Thyroid gland (tissue), 4 donors: ENCODE measurements around the gene ERP29.
"Not testable (repeated sequence)": the region's sequence is repeated elsewhere in the genome, so short reads cannot be mapped to it uniquely, and the experiment has no call there.

ENCODE experiments used
- CTCF ChIP-seq, 6 experiments: fragments of 200-600 bp in 3 of 6; fragments of 450-650 bp in 3 of 6; sonication (generic) in 3 of 6; IDR thresholded peaks; one replicate each; pipeline ENCODE4 v1.5.1; 2016 to 2019; ENCODE audit warnings: antibody characterized with exemption in 6 of 6, mild to moderate bottlenecking in 2 of 6, inconsistent platforms in 1 of 6, moderate library complexity in 1 of 6
- POLR2A ChIP-seq, 2 donors: fragments of 450-650 bp; IDR thresholded peaks; one replicate each; pipeline ENCODE4 v1.6.1; 2017; ENCODE audit warnings: antibody characterized with exemption in 2 of 2, mild to moderate bottlenecking in 2 of 2, moderate library complexity in 1 of 2

DNA sequence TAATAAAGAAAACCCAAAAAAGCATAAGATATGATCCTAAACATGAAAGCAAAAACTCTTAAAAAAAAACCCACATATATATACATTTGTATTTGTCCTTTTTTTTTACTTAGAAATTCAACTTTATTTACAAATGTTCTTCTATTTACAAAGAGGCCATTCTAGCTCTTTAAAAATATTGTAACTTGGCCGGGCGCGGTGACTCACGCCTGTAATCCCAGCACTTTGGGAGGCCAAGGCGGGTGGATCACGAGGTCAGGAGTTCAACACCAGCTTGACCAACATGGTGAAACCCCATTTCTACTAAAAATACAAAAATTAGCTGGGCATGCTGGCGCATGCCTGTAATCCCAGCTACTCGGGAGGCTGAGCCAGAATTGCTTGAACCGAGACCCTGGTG, 14.1 kb upstream of the ERP29 start:
- TF ChIP-seq CTCF, POLR2A (IDR thresholded peaks at IDR 0.05): not testable (repeated sequence)
